Smooth muscle cell (in vitro differentiated cells): ENCODE data around the gene RCAN3. TPM values are rescaled to one million over a fixed set of nuclear protein-coding genes. Genes with fewer than 3 reads are reported as not detected.

ENCODE experiments used
- DNase-seq: peaks from one replicate; lab custom pipeline; 2025; ENCODE audit not compliant: unreplicated experiment; lab: John Stamatoyannopoulos, UW
- H2AFZ ChIP-seq: fragments of 200-600 bp; sonication (generic); 2 replicates; pipeline ENCODE4 v1.6.0; 2016; ENCODE audit warnings: antibody characterized with exemption, low read depth, mild to moderate bottlenecking
- H3F3A ChIP-seq: fragments of 200-600 bp; sonication (generic); 2 replicates; pipeline ENCODE4 v1.6.0; 2017; ENCODE audit warnings: antibody characterized with exemption, low read depth
- H3K27ac ChIP-seq: fragments of 200-600 bp; sonication (generic); 2 replicates; pipeline ENCODE4 v1.5.1; 2016; ENCODE audit warnings: low read depth, mild to moderate bottlenecking
- H3K27me3 ChIP-seq: fragments of 200-600 bp; sonication (generic); 2 replicates; pipeline ENCODE4 v1.6.1; 2016; ENCODE audit warnings: low read depth, mild to moderate bottlenecking
- H3K36me3 ChIP-seq: fragments of 200-600 bp; sonication (generic); 2 replicates; pipeline ENCODE4 v1.5.1; 2016; ENCODE audit warnings: low read depth
- H3K4me1 ChIP-seq: fragments of 200-600 bp; sonication (generic); 2 replicates; pipeline ENCODE4 v1.5.1; 2016; ENCODE audit warnings: low read depth
- H3K4me2 ChIP-seq: fragments of 200-600 bp; sonication (generic); 2 replicates; pipeline ENCODE4 v1.6.0; 2016; ENCODE audit warnings: mild to moderate bottlenecking
- H3K4me3 ChIP-seq: fragments of 200-600 bp; sonication (generic); 2 replicates; pipeline ENCODE4 v1.5.1; 2016; ENCODE audit warnings: mild to moderate bottlenecking
- H3K79me2 ChIP-seq: fragments of 200-600 bp; sonication (generic); 2 replicates; pipeline ENCODE4 v1.6.0; 2016; ENCODE audit warnings: low read depth, mild to moderate bottlenecking
- H3K9ac ChIP-seq: fragments of 200-600 bp; sonication (generic); 2 replicates; pipeline ENCODE4 v1.6.0; 2016; ENCODE audit warnings: low read depth
- H3K9me3 ChIP-seq: fragments of 200-600 bp; sonication (generic); replicated peaks from 2 replicates; pipeline ENCODE4 v1.5.1; 2016; ENCODE audit warnings: low read depth
- H4K20me1 ChIP-seq: fragments of 200-600 bp; sonication (generic); 2 replicates; pipeline ENCODE4 v1.6.0; 2016; ENCODE audit warnings: low read depth
- WGBS: methylation state at CpG from one replicate; pipeline ENCODE4 v1.1.7; 2016; ENCODE audit warnings: low lambda C conversion rate; 5-methylcytosine and 5-hydroxymethylcytosine counted together
- polyA plus RNA-seq: library from polyadenylated mRNA; unstranded; fragments of >200 nt; fragmentation: Nextera tagmentation; extraction: Ambion mirVana; gene quantifications from 2 replicates; pipeline ENCODE4 v1.2.1, GENCODE V29; 2016
- total RNA-seq: library from RNA; depleted of rRNA; stranded (reverse); fragments of >200 nt; gene quantifications from 2 replicates; pipeline ENCODE4 v1.2.3, GENCODE V29; 2014
- TF ChIP-seq, protein P1 (sequence below): fragments of 200-600 bp; sonication (generic); IDR thresholded peaks from 2 replicates; pipeline ENCODE4 v1.5.1; 2017; ENCODE audit warnings: borderline replicate concordance, mild to moderate bottlenecking, antibody characterized with exemption; ENCODE audit not compliant: insufficient read depth, poor library complexity, severe bottlenecking

The RCAN3 gene
- total and polyA plus RNA-seq, 2 experiments from 2014 or later = 4.5 to 20.0 TPM

DNA sequence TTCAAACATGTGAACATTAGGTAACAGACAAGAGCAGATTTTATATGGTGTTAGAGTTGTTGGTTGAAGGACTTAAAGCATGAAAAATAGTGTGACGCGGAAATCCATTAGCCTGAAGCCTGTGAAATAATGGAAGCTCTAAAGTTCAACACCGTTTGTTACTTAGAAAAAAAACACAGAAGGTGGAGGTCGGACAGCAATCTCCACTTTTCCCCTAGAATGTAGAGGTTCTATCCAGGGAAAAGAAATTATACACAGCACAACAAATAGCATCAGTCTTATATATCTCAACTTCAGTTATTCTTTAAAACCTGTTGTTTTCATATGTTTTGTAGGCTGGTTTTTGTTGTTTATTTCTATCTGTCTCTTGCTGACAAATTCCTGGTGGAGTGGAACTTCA lies 1.9 kb downstream of the RCAN3 start:
- Histone ChIP-seq H3K4me3 (no peak overlapping the region), H3K4me1 (peaks cover 16% of the 10 kb centered on the region), H3K4me2 (peak overlapping the region; percentile 91), H3K27ac (no peak overlapping the region), H3K79me2 (peaks cover 31% of the 10 kb centered on the region), H4K20me1 (peaks cover 8% of the 10 kb centered on the region), H2AFZ (no peak overlapping the region), H3F3A (no peaks in the 10 kb centered on the region), H3K27me3 (no peaks in the 10 kb centered on the region), H3K36me3 (no peaks in the 10 kb centered on the region), H3K9ac (no peak overlapping the region), H3K9me3 (no peaks in the 10 kb centered on the region)
- 85% methylated on average over 4 of the region's 4 CpGs for WGBS
- TF ChIP-seq, protein P1, sequence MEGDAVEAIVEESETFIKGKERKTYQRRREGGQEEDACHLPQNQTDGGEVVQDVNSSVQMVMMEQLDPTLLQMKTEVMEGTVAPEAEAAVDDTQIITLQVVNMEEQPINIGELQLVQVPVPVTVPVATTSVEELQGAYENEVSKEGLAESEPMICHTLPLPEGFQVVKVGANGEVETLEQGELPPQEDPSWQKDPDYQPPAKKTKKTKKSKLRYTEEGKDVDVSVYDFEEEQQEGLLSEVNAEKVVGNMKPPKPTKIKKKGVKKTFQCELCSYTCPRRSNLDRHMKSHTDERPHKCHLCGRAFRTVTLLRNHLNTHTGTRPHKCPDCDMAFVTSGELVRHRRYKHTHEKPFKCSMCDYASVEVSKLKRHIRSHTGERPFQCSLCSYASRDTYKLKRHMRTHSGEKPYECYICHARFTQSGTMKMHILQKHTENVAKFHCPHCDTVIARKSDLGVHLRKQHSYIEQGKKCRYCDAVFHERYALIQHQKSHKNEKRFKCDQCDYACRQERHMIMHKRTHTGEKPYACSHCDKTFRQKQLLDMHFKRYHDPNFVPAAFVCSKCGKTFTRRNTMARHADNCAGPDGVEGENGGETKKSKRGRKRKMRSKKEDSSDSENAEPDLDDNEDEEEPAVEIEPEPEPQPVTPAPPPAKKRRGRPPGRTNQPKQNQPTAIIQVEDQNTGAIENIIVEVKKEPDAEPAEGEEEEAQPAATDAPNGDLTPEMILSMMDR = no peak
- no peak for DNase-seq

DNA sequence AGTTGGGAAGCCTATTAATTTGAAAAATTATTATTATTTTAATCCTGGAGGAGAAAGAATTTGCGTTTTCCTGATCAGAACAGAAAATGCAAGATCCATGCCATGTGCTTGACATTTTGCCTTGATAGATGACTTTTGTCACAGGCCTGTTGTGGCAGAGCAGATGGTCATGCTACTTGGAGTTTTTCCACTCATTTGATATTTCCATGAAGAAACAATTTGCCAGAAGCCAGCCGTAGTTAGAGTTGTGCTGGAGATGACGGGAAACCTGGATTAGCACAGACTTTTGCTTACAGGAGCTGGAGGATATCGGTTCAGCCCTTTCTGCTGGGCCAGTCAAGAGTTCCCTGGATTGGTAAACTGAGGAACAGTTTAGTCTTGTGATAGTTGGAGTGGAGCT lies 3.2 kb downstream of the RCAN3 start:
- no peak overlapping the region for H3K4me2 ChIP-seq
- H3F3A ChIP-seq = no peaks in the 10 kb centered on the region
- no peaks in the 10 kb centered on the region for H3K27me3 ChIP-seq
- no peak for DNase-seq
- no peak overlapping the region for H3K9ac ChIP-seq
- peaks cover 16% of the 10 kb centered on the region for H3K4me1 ChIP-seq
- no peak overlapping the region for H3K27ac ChIP-seq
- no peak overlapping the region for H3K4me3 ChIP-seq
- H3K36me3 ChIP-seq = no peaks in the 10 kb centered on the region
- H4K20me1 ChIP-seq = peaks cover 15% of the 10 kb centered on the region
- H3K79me2 ChIP-seq = peaks cover 31% of the 10 kb centered on the region
- TF ChIP-seq, protein P1 = no peak
- H2AFZ ChIP-seq = no peak overlapping the region
- 61% methylated on average over 4 of the region's 4 CpGs for WGBS
- no peaks in the 10 kb centered on the region for H3K9me3 ChIP-seq

DNA sequence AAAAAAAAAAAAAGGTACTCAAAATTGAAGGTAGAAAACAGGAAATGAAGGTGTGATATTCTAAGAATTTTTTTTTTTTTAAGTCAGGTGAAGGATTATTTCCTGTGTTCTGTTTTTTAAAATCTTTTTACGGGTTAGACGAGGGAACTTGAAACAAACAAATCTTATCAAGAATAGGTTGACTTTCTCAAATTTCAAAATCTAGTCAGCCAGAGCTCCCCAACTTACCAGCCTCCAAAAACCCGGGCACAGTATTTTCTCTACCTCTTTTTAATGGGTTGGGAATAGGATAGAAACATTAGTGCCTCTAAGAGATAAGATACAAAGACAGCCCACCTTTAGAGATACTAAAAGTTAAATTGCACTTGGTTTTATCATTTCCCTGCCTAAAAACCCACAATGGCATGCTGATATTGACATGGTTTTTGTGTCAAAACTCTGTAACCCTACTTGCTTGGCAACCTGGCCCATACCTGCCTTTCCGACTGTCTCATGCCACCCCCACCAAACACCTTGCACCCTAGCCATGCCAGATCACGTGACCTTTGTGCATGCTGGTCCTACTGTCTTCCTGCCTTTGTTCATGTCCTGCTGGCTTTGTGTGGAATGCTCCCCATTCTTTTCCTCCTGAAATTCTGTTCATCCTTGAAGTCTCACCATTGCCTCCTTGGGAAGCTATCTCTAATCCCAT lies 4.2 kb downstream of the RCAN3 start:
- no peaks in the 10 kb centered on the region for H3F3A ChIP-seq
- no peaks in the 10 kb centered on the region for H3K36me3 ChIP-seq
- DNase-seq = no peak
- no peak overlapping the region for H3K9ac ChIP-seq
- H3K4me1 ChIP-seq = peaks cover 16% of the 10 kb centered on the region
- 91% methylated on average over 5 of the region's 5 CpGs for WGBS
- TF ChIP-seq, protein P1 = no peak
- H3K79me2 ChIP-seq = peaks cover 31% of the 10 kb centered on the region
- no peaks in the 10 kb centered on the region for H3K27me3 ChIP-seq
- H3K27ac ChIP-seq = no peak overlapping the region
- no peak overlapping the region for H3K4me3 ChIP-seq
- H2AFZ ChIP-seq = no peak overlapping the region
- H3K9me3 ChIP-seq = no peaks in the 10 kb centered on the region
- peaks cover 22% of the 10 kb centered on the region for H4K20me1 ChIP-seq
- no peak overlapping the region for H3K4me2 ChIP-seq

DNA sequence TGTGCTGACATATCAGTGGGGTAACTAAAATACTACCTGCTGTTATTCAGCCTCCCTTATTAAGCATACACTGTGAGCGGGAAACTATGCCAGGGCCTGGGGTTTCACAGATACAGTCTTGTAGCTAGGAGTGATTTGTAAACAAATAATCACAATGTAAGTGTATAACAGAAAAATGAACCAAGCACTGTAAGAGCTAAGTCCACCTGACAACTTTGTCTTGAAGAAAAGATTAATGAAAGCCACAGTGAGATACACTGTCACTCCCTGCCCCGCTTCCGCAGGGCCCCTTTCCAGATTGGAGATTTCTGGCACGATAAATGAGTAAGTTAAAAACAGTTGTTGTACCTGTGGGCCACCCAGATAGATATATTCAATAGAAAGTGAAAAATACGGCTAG lies 4.8 kb downstream of the RCAN3 start:
- no peaks in the 10 kb centered on the region for H3K9me3 ChIP-seq
- H3F3A ChIP-seq = no peaks in the 10 kb centered on the region
- no peaks in the 10 kb centered on the region for H3K36me3 ChIP-seq
- H3K4me1 ChIP-seq = peaks cover 16% of the 10 kb centered on the region
- TF ChIP-seq, protein P1 = no peak
- no peak overlapping the region for H2AFZ ChIP-seq
- DNase-seq = no peak
- no peak overlapping the region for H3K4me3 ChIP-seq
- H3K4me2 ChIP-seq = no peak overlapping the region
- peaks cover 28% of the 10 kb centered on the region for H4K20me1 ChIP-seq
- H3K9ac ChIP-seq = no peak overlapping the region
- no peak overlapping the region for H3K27ac ChIP-seq
- no peaks in the 10 kb centered on the region for H3K27me3 ChIP-seq
- WGBS = 99% methylated on average over 5 of the region's 5 CpGs
- peaks cover 33% of the 10 kb centered on the region for H3K79me2 ChIP-seq
